ENCODE measurements around the gene LRRC8E. TPM values are rescaled to one million over a fixed set of nuclear protein-coding genes. Genes with fewer than 3 reads are reported as not detected.

Gene LRRC8E
- total and polyA plus RNA-seq, 10 of the 15 experiments (the other 5 are each of a cell fraction or from before 2014, with no cell fraction given) = 0.04 to 0.32 (median 0.25) TPM; not detected in 7

GRCh38 chr19:7868671-7869452 is 19.4 kb upstream of the LRRC8E start (continued):
- no peak for TF ChIP-seq RBBP5 (conservative IDR thresholded peaks at IDR 0.05)
- 0 out of 2 replicates have a peak, but pooled peaks have one; percentile 52 for TF ChIP-seq ZNF207 (IDR thresholded peaks at IDR 0.05; ENCODE audit: borderline replicate concordance)
- TF ChIP-seq CBX3 (IDR thresholded peaks at IDR 0.05; ENCODE audit: borderline replicate concordance, low read depth) = no peak
- no peak for TF ChIP-seq SKIL (IDR thresholded peaks at IDR 0.05; ENCODE audit: low read depth, poor library complexity, severe bottlenecking)
- TF ChIP-seq ATF7 (IDR thresholded peaks at IDR 0.05; ENCODE audit: low read depth) = no peak
- peak; percentile 82 for TF ChIP-seq ZNF217 (IDR thresholded peaks at IDR 0.05)
- TF ChIP-seq ZBTB40 (IDR thresholded peaks at IDR 0.05; ENCODE audit: borderline replicate concordance) = no peak
- no peak for TF ChIP-seq RELA (IDR thresholded peaks at IDR 0.05; ENCODE audit: borderline replicate concordance, partially characterized antibody)
- TF ChIP-seq, protein P1, sequence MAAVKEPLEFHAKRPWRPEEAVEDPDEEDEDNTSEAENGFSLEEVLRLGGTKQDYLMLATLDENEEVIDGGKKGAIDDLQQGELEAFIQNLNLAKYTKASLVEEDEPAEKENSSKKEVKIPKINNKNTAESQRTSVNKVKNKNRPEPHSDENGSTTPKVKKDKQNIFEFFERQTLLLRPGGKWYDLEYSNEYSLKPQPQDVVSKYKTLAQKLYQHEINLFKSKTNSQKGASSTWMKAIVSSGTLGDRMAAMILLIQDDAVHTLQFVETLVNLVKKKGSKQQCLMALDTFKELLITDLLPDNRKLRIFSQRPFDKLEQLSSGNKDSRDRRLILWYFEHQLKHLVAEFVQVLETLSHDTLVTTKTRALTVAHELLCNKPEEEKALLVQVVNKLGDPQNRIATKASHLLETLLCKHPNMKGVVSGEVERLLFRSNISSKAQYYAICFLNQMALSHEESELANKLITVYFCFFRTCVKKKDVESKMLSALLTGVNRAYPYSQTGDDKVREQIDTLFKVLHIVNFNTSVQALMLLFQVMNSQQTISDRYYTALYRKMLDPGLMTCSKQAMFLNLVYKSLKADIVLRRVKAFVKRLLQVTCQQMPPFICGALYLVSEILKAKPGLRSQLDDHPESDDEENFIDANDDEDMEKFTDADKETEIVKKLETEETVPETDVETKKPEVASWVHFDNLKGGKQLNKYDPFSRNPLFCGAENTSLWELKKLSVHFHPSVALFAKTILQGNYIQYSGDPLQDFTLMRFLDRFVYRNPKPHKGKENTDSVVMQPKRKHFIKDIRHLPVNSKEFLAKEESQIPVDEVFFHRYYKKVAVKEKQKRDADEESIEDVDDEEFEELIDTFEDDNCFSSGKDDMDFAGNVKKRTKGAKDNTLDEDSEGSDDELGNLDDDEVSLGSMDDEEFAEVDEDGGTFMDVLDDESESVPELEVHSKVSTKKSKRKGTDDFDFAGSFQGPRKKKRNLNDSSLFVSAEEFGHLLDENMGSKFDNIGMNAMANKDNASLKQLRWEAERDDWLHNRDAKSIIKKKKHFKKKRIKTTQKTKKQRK (IDR thresholded peaks at IDR 0.05; ENCODE audit: low read depth, low read length) = no peak
- TF ChIP-seq EP300 (IDR thresholded peaks at IDR 0.05; ENCODE audit: borderline replicate concordance in 1 of 2, control insufficient read depth in 1 of 2, low read depth in 2 of 2, low read length in 2 of 2) = no peak
- peak; percentile 77 to 94; a peak in 3 of 4 replicates for TF ChIP-seq BHLHE40 (IDR thresholded peaks at IDR 0.05; ENCODE audit: borderline replicate concordance in 1 of 2, low read depth in 2 of 2, low read length in 1 of 2)
- no peak for TF ChIP-seq ESRRA (IDR thresholded peaks at IDR 0.05; ENCODE audit: low read length)
- TF ChIP-seq SUPT20H (IDR thresholded peaks at IDR 0.05; ENCODE audit: borderline replicate concordance, control insufficient read depth, low read depth, low read length) = no peak
- TF ChIP-seq, protein P2, sequence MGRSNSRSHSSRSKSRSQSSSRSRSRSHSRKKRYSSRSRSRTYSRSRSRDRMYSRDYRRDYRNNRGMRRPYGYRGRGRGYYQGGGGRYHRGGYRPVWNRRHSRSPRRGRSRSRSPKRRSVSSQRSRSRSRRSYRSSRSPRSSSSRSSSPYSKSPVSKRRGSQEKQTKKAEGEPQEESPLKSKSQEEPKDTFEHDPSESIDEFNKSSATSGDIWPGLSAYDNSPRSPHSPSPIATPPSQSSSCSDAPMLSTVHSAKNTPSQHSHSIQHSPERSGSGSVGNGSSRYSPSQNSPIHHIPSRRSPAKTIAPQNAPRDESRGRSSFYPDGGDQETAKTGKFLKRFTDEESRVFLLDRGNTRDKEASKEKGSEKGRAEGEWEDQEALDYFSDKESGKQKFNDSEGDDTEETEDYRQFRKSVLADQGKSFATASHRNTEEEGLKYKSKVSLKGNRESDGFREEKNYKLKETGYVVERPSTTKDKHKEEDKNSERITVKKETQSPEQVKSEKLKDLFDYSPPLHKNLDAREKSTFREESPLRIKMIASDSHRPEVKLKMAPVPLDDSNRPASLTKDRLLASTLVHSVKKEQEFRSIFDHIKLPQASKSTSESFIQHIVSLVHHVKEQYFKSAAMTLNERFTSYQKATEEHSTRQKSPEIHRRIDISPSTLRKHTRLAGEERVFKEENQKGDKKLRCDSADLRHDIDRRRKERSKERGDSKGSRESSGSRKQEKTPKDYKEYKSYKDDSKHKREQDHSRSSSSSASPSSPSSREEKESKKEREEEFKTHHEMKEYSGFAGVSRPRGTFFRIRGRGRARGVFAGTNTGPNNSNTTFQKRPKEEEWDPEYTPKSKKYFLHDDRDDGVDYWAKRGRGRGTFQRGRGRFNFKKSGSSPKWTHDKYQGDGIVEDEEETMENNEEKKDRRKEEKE (IDR thresholded peaks at IDR 0.05) = no peak
- no peak for TF ChIP-seq ZNF274 (IDR thresholded peaks at IDR 0.05; ENCODE audit: insufficient read depth, insufficient read length)
- no peak for TF ChIP-seq JUNB (IDR thresholded peaks at IDR 0.05)
